Subcutaneous adipose tissue (tissue), 4 donors: ENCODE results near the gene ZFHX2. TPM values are rescaled to one million over a fixed set of nuclear protein-coding genes. Genes with fewer than 3 reads are reported as not detected.

ENCODE experiments used
- CTCF ChIP-seq: fragments of 450-650 bp; IDR thresholded peaks from one replicate; pipeline ENCODE4 v1.5.1; 2016; ENCODE audit warnings: low read depth, mild to moderate bottlenecking, control low read depth, antibody characterized with exemption, moderate library complexity
- total RNA-seq, 4 donors: library from RNA; depleted of rRNA; stranded (reverse); fragments of >200 nt; gene quantifications; one replicate each; pipeline ENCODE4 v1.1.0, GENCODE V29; 2016

Gene ZFHX2
- total RNA-seq, 4 donors from 2014 or later: 0.33 to 1.4 (median 0.50) TPM

DNA sequence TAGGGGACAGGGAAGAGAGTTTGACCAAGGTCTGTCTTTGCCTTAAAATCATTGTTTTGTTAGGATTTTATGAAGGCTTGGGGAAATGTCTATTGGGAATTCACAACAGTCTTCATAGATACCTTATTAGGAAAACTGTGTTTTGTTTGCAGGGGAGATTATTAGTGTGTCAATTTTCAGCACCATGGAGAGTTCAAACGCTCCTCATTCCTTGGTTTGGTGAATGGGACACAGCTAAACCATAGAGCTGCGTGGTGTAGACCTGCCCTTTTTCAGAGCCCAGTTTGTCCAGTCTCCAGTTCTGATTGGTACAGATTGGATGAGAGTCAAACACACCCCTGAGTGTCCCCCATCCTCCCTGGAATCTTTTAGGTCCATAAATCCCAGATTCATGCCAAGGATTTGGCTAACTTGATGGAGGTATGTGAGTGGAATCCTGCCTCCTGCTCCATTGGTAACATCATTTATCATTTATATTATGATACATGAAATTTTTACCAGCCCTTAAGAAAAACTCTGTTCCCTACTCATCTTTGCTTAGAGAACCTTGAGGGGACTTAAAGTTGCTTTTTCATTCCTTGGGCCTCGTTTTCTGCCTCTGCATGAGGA lies 70.1 kb downstream of the ZFHX2 start:
- no peak for TF ChIP-seq CTCF

- no peak for TF ChIP-seq CTCF
Observed at GRCh38 chr14:23478109-23478759, 73.3 kb downstream of the ZFHX2 start.

- TF ChIP-seq CTCF: no peak
Observed at GRCh38 chr14:23470947-23471346, 80.6 kb downstream of the ZFHX2 start.

Other genes starting within 250 kb of the ZFHX2 start
- gene PPP1R3E, start 248.9 kb downstream of the ZFHX2 start, total RNA-seq: 10 to 100 TPM in 2 of 4 donors, 1 to 10 TPM in 2; 7.3 to 12.6 (median 9.3) TPM
- gene BCL2L2, start 244.9 kb downstream of the ZFHX2 start, total RNA-seq: 10 to 100 TPM; 32.1 to 75.9 (median 50.6) TPM
- gene PABPN1, start 230.3 kb downstream of the ZFHX2 start, total RNA-seq: 10 to 100 TPM; 31.8 to 56.1 (median 42.5) TPM
- 1 to 10 TPM; 1.8 to 5.5 (median 4.2) TPM for gene SLC22A17, start 198.9 kb downstream of the ZFHX2 start, total RNA-seq
- 10 to 100 TPM in 2 of 4 donors, 1 to 10 TPM in 2; 8.5 to 12.8 (median 9.8) TPM for gene EFS, start 186.6 kb downstream of the ZFHX2 start, total RNA-seq
- gene IL25, start 179.0 kb downstream of the ZFHX2 start, total RNA-seq: not detected
- gene CMTM5, start 174.7 kb downstream of the ZFHX2 start, total RNA-seq: not detected
- not detected for gene MYH6, start 143.5 kb downstream of the ZFHX2 start, total RNA-seq
- not detected for gene MYH7, start 116.1 kb downstream of the ZFHX2 start, total RNA-seq
- gene NGDN, start 82.1 kb downstream of the ZFHX2 start, total RNA-seq: 10 to 100 TPM; 20.5 to 43.4 (median 35.1) TPM
- gene THTPA, start 4.5 kb upstream of the ZFHX2 start, total RNA-seq: 10 to 100 TPM in 3 of 4 donors, 1 to 10 TPM in 1; 6.7 to 23.2 (median 18.4) TPM
- 10 to 100 TPM; 25.3 to 49.6 (median 30.8) TPM for gene AP1G2, start 16.0 kb upstream of the ZFHX2 start, total RNA-seq
- 1 to 10 TPM in 2 of 4 donors, under 1 TPM in 2; 0.19 to 2.0 (median 1.2) TPM for gene JPH4, start 27.0 kb upstream of the ZFHX2 start, total RNA-seq
- gene DHRS2, start 84.6 kb upstream of the ZFHX2 start, total RNA-seq: not detected